ENCODE measurements around the gene PRDM4. TPM values are rescaled to one million over a fixed set of nuclear protein-coding genes. Genes with fewer than 3 reads are reported as not detected.

Gene PRDM4
- total and polyA plus RNA-seq, 2 of the 13 experiments (the other 11 are each of a cell fraction or from before 2014, with no cell fraction given), result 9.9 to 15.3 TPM

DNA sequence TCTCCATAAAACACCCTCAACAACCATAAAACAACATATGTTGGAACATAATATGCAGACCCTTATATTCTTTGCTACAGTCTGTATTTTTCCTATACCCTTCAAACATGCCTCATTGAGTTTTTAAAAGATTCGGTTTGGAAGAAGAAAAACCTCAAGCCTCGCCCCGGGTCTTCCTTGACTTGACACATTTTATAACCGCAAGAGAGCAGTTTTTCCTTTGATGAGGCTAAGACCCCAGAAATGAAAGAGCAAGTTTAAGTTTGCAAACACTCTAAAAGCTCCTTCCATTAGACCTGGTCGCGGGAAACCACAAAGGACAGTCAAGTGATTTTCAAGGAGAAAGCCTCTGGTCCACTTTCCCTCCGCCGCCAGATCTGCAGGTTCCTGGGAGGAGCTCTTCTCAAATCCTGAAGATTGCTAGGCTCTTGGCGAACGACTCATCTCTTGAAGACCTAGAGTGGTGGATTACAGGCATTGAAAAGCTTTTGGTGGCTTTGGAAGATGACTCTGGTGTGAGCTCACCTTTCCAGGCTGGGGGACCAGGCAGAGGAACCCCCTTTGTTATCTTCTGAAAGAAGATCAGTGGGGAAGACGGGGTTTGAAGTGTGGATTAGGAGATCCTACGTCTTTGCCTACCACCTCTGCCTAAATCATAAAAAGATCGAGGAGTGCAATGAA, 13.6 kb upstream of the PRDM4 start, which contains the start of gene ASCL4:
Gene ASCL4 (plus strand): TSS at position 356 of the 681 bp plus-strand sequence. CDS start 515 bp downstream, outside the sequence.
- POLR2A ChIA-PET, result no interaction called here
- in situ Hi-C loops (cut with HindIII; ENCODE audit: extremely low pct_ligation_motif_present, low pct_unique_long_range_greater_than_20kb), result no loop called here
- TF ChIP-seq TAF15 (IDR thresholded peaks at IDR 0.05; ENCODE audit: low read depth, low read length, poor library complexity, severe bottlenecking), result no peak
- no peak for TF ChIP-seq ZEB1 (IDR thresholded peaks at IDR 0.05; ENCODE audit: insufficient replicate concordance, low read depth)
- TF ChIP-seq, protein P1, sequence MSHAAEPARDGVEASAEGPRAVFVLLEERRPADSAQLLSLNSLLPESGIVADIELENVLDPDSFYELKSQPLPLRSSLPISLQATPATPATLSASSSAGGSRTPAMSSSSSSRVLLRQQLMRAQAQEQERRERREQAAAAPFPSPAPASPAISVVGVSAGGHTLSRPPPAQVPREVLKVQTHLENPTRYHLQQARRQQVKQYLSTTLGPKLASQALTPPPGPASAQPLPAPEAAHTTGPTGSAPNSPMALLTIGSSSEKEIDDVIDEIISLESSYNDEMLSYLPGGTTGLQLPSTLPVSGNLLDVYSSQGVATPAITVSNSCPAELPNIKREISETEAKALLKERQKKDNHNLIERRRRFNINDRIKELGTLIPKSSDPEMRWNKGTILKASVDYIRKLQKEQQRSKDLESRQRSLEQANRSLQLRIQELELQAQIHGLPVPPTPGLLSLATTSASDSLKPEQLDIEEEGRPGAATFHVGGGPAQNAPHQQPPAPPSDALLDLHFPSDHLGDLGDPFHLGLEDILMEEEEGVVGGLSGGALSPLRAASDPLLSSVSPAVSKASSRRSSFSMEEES (CRISPR knock-in tag; IDR thresholded peaks at IDR 0.05), result no peak
- TF ChIP-seq KMT2B (CRISPR knock-in tag; IDR thresholded peaks at IDR 0.05), result no peak
- no peak for TF ChIP-seq ARID2 (CRISPR knock-in tag; IDR thresholded peaks at IDR 0.05; ENCODE audit: borderline replicate concordance)
- TF ChIP-seq ARNT2 (CRISPR knock-in tag; IDR thresholded peaks at IDR 0.05; ENCODE audit: low read depth), result no peak
- no peak for TF ChIP-seq ZNF720 (CRISPR knock-in tag; IDR thresholded peaks at IDR 0.05)
- TF ChIP-seq, protein P2, sequence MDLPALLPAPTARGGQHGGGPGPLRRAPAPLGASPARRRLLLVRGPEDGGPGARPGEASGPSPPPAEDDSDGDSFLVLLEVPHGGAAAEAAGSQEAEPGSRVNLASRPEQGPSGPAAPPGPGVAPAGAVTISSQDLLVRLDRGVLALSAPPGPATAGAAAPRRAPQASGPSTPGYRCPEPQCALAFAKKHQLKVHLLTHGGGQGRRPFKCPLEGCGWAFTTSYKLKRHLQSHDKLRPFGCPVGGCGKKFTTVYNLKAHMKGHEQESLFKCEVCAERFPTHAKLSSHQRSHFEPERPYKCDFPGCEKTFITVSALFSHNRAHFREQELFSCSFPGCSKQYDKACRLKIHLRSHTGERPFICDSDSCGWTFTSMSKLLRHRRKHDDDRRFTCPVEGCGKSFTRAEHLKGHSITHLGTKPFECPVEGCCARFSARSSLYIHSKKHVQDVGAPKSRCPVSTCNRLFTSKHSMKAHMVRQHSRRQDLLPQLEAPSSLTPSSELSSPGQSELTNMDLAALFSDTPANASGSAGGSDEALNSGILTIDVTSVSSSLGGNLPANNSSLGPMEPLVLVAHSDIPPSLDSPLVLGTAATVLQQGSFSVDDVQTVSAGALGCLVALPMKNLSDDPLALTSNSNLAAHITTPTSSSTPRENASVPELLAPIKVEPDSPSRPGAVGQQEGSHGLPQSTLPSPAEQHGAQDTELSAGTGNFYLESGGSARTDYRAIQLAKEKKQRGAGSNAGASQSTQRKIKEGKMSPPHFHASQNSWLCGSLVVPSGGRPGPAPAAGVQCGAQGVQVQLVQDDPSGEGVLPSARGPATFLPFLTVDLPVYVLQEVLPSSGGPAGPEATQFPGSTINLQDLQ (CRISPR knock-in tag; IDR thresholded peaks at IDR 0.05), result no peak
- TF ChIP-seq ZNF282 (IDR thresholded peaks at IDR 0.05; ENCODE audit: partially characterized antibody), result no peak
- TF ChIP-seq MXD1 (CRISPR knock-in tag; IDR thresholded peaks at IDR 0.05), result no peak
- no peak for TF ChIP-seq ZNF10 (CRISPR knock-in tag; IDR thresholded peaks at IDR 0.05; ENCODE audit: borderline replicate concordance, low read depth)
- TF ChIP-seq ZNF441 (CRISPR knock-in tag; IDR thresholded peaks at IDR 0.05; ENCODE audit: borderline replicate concordance), result no peak
- TF ChIP-seq, protein P3, sequence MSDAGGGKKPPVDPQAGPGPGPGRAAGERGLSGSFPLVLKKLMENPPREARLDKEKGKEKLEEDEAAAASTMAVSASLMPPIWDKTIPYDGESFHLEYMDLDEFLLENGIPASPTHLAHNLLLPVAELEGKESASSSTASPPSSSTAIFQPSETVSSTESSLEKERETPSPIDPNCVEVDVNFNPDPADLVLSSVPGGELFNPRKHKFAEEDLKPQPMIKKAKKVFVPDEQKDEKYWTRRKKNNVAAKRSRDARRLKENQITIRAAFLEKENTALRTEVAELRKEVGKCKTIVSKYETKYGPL (CRISPR knock-in tag; IDR thresholded peaks at IDR 0.05), result no peak
- no peak for TF ChIP-seq CBX1 (IDR thresholded peaks at IDR 0.05; ENCODE audit: low read depth)
- no peak for TF ChIP-seq ZNF136 (CRISPR knock-in tag; IDR thresholded peaks at IDR 0.05; ENCODE audit: low read depth)
- no peak for TF ChIP-seq POLR2AphosphoS2 (IDR thresholded peaks at IDR 0.05; ENCODE audit: low read depth, low read length)
- no peak for TF ChIP-seq ZNF615 (CRISPR knock-in tag; IDR thresholded peaks at IDR 0.05; ENCODE audit: borderline replicate concordance)
- TF ChIP-seq MEIS1 (CRISPR knock-in tag; IDR thresholded peaks at IDR 0.05; ENCODE audit: borderline replicate concordance), result no peak

More for the DNA sequence above, 13.6 kb upstream of the PRDM4 start, which contains the start of gene ASCL4:
- CTCF ChIA-PET (ENCODE audit: low intra/inter-chr PET ratio, low total read pairs), result no interaction called here
- no peaks in the 10 kb centered on the region for H3K79me2 ChIP-seq (ENCODE audit: insufficient read depth, low read length)
- ATAC-seq, result no peak
- no peaks in the 10 kb centered on the region for H4K20me1 ChIP-seq (ENCODE audit: insufficient read depth, low read length)
- no peak within 1 kb of the TSS for H3K4me2 ChIP-seq (ENCODE audit: low read depth, low read length)
- H3K9me3 ChIP-seq (ENCODE audit: low read length), result no peaks in the 10 kb centered on the region
- H2AFZ ChIP-seq (ENCODE audit: low read length), result no peak within 1 kb of the TSS
- no peaks in the 10 kb centered on the region; the same call in 1 of the 2 replicates for H3K4me1 ChIP-seq (ENCODE audit: insufficient read depth, low read length)
- H3K27ac ChIP-seq (ENCODE audit: extremely low read length, insufficient read depth, low read length), result no peak within 1 kb of the TSS
- no peak for DNase-seq (ENCODE audit: low spot score)
- no peaks in the 10 kb centered on the region for H3K36me3 ChIP-seq (replicated peaks in 1 of 2; ENCODE audit: control insufficient read depth in 1 of 2, insufficient read depth in 2 of 2, low read length in 2 of 2)
- no peak for FAIRE-seq
- H3K9ac ChIP-seq (ENCODE audit: insufficient read depth, low read depth, low read length), result no peak within 1 kb of the TSS
- WGBS (ENCODE audit: low lambda C conversion rate), result 36% methylated on average over 11 of the region's 13 CpGs
- no peak within 1 kb of the TSS for H3K4me3 ChIP-seq (replicated peaks in 1 of 3; ENCODE audit: insufficient read depth in 1 of 3, low read depth in 2 of 3, low read length in 3 of 3)
- intact Hi-C loops (cut with micrococcal nuclease; ENCODE audit: unreplicated experiment), result no loop called here
- no TSS peak for BruUV-seq (replicated peaks)
- H3K27me3 ChIP-seq (ENCODE audit: control insufficient read depth in 1 of 2, insufficient read depth in 2 of 2, low read length in 2 of 2), result peaks cover 1 to 37% of the 10 kb centered on the region in 2 experiments
